ENCODE results near the gene CCNB1.
"Not testable (repeated sequence)": the region's sequence is repeated elsewhere in the genome, so short reads cannot be mapped to it uniquely, and the experiment has no call there.

CCNB1 gene

DNA sequence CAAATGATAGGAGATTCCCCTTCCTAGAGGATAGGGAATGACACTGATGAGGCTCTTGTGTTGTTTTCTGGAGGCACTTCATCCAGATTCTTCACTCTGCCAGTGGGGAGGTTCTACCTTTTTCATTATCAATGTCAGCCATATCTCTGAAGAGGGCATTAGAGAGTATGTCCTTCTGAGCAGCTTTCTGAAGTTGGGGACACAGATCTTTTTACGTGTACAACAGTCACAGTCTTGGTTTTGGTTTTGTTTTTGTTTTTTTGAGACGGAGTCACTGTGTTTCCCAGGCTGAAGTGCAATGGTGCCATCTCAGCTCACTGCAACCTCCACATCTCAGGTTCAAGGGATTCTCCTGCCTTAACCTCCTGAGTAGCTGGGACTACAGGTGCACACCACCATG lies 45.1 kb downstream of the CCNB1 start:
- Mint-ChIP-seq H3K4me3 (no peak overlapping the region), H3K27me3 (no peaks in the 10 kb centered on the region), H3K9me3 (no peaks in the 10 kb centered on the region), H3K36me3 (no peaks in the 10 kb centered on the region), H3K4me1 (peaks cover 11% of the 10 kb centered on the region), H3K27ac (no peak overlapping the region)
- ATAC-seq, result no peak

DNA sequence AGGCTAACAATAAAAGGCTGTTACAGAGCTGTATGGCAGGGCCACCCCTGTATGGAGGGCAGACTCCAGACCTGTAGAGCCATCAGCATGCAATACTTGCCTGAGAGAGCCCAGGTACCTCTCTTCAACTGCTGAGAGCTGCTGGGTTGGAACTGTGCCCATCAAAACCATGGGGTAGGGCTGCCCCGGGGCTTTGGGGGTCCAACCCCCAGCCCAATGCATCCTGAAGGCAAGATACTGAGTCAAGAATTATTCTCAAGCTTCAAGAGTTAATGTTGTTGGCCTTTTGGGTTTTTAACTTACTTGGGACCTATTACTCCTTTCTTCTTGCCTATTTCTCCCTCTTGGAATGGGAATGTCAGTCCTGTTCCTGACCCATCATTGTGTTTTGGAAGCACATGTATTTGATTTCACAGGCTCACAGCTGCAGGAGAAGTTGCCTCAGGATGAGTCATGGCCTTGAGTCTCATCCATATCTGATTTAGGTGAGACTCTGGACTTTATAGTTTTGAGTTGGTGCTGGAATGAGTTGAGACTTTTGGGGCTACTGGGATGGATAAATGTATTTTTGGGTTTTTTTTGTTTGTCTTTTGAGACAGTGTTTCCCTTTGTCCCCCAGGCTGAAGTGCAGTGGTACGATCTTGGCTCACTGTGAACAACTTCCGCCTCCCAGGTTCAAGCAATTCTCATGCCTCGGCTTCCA lies 46.7 kb downstream of the CCNB1 start:
- Mint-ChIP-seq H3K27me3 (no peaks in the 10 kb centered on the region), H3K4me1 (peaks cover 18% of the 10 kb centered on the region), H3K36me3 (no peaks in the 10 kb centered on the region), H3K4me3 (no peak overlapping the region), H3K27ac (no peak overlapping the region), H3K9me3 (no peaks in the 10 kb centered on the region)
- no peak for ATAC-seq

GRCh38 chr5:69217151-69217511 lies 50.2 kb downstream of the CCNB1 start:
- Mint-ChIP-seq H3K4me3 (peak overlapping the region; percentile 96), H3K9me3 (no peaks in the 10 kb centered on the region), H3K27ac (peak overlapping the region; percentile 94), H3K4me1 (peaks cover 28% of the 10 kb centered on the region), H3K36me3 (peaks cover 11% of the 10 kb centered on the region), H3K27me3 (no peaks in the 10 kb centered on the region)
- no peak for ATAC-seq

DNA sequence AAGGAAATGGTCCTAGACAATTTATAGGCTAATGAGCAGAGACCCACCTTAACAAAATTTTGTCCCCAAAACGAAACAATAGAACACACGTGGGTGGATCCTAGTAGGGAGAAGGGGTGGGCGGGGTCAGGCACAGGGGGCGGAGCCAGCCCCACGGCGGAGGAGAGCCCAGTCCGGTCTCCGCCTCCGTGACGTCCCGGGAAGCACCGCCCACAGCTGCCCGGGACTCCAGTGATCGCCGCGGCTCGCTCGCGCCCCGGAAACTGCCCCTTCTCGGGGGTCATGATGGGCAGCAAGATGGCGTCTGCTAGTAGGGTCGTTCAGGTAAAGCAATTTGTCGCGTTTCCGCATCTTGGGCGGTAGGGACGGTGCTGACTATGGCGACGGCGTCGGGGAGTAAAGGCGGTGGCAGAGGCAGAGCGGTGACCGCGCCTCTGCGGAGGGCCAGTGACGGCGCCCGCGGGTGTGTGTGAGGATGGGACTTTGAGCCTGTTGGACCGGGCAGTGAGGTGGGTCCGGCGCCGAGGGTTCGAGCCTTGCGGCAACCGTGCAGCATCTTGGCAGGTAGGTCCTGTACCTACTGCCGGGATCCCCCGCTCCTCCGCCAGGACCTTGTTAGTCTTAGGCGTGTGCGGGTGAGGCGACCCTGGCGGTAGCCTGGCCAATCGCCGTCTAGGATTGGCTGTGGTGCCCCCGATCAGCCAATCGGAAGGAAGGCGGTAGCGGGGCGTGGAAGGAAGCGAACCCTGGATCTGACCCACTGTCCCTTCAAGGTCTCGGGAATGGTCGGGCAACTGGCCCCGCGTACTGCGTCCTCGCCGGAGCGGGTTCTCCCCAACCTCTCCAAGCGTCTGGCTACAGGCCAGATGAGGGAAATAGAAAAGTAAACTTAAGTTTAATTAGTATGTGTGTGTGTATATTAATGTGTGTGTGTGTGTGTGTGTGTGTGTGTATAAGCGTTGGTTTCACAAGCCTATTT lies 50.9 kb downstream of the CCNB1 start:
- peak; percentile 97 for ATAC-seq

GRCh38 chr5:69219939-69220338 lies 53.0 kb downstream of the CCNB1 start:
- peaks cover 14% of the 10 kb centered on the region for H3K36me3 Mint-ChIP-seq
- no peak for ATAC-seq
- peaks cover 31% of the 10 kb centered on the region for H3K4me1 Mint-ChIP-seq
- no peak overlapping the region for H3K27ac Mint-ChIP-seq
- H3K4me3 Mint-ChIP-seq, result no peak overlapping the region
- H3K9me3 Mint-ChIP-seq, result no peaks in the 10 kb centered on the region
- H3K27me3 Mint-ChIP-seq, result no peaks in the 10 kb centered on the region

More for the DNA sequence above, 50.9 kb downstream of the CCNB1 start:
- Mint-ChIP-seq H3K36me3 (peaks cover 14% of the 10 kb centered on the region), H3K9me3 (no peaks in the 10 kb centered on the region), H3K27me3 (no peaks in the 10 kb centered on the region), H3K4me1 (peaks cover 31% of the 10 kb centered on the region), H3K27ac (peak overlapping the region; percentile 94), H3K4me3 (peak overlapping the region; percentile 96)

- H3K4me3 Mint-ChIP-seq, result not testable (repeated sequence)
- H3K4me1 Mint-ChIP-seq, result peaks cover 31% of the 10 kb centered on the region
Observed at GRCh38 chr5:69220371-69220770, 53.4 kb downstream of the CCNB1 start.

DNA sequence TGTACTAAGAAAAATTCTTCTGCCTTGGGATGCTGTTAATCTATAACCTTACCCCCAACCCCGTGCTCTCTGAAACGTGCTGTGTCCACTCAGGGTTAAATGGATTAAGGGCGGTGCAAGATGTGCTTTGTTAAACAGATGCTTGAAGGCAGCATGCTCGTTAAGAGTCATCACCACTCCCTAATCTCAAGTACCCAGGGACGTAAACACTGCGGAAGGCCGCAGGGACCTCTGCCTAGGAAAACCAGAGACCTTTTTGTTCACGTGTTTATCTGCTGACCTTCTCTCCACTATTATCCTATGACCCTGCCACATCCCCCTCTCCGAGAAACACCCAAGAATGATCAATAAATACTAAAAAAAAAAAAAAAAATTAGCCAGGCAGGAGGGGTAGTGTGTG lies 53.9 kb downstream of the CCNB1 start:
- not testable (repeated sequence) for H3K4me3 Mint-ChIP-seq, H3K27me3 Mint-ChIP-seq, H3K27ac Mint-ChIP-seq, ATAC-seq, H3K9me3 Mint-ChIP-seq
- Mint-ChIP-seq H3K4me1 (peaks cover 30% of the 10 kb centered on the region), H3K36me3 (peaks cover 14% of the 10 kb centered on the region)

More at GRCh38 chr5:69220371-69220770, 53.4 kb downstream of the CCNB1 start:
- not testable (repeated sequence) for H3K27ac Mint-ChIP-seq, H3K9me3 Mint-ChIP-seq, H3K27me3 Mint-ChIP-seq, ATAC-seq
- peaks cover 14% of the 10 kb centered on the region for H3K36me3 Mint-ChIP-seq

- Mint-ChIP-seq H3K36me3 (peaks cover 21% of the 10 kb centered on the region), H3K4me1 (peaks cover 13% of the 10 kb centered on the region), H3K27ac (no peak overlapping the region), H3K9me3 (no peaks in the 10 kb centered on the region), H3K4me3 (no peak overlapping the region), H3K27me3 (no peaks in the 10 kb centered on the region)
- no peak for ATAC-seq
Observed at GRCh38 chr5:69224520-69224919, 57.6 kb downstream of the CCNB1 start.

- peaks cover 6% of the 10 kb centered on the region for H3K4me1 Mint-ChIP-seq
- peaks cover 18% of the 10 kb centered on the region for H3K36me3 Mint-ChIP-seq
- no peak overlapping the region for H3K27ac Mint-ChIP-seq
- ATAC-seq, result no peak
- no peak overlapping the region for H3K4me3 Mint-ChIP-seq
- H3K27me3 Mint-ChIP-seq, result no peaks in the 10 kb centered on the region
- no peaks in the 10 kb centered on the region for H3K9me3 Mint-ChIP-seq
Observed at GRCh38 chr5:69225860-69226259, 58.9 kb downstream of the CCNB1 start.
